ENCODE results near the gene GRID1.
"Not testable (repeated sequence)": the region's sequence is repeated elsewhere in the genome, so short reads cannot be mapped to it uniquely, and the experiment has no call there.

DNA sequence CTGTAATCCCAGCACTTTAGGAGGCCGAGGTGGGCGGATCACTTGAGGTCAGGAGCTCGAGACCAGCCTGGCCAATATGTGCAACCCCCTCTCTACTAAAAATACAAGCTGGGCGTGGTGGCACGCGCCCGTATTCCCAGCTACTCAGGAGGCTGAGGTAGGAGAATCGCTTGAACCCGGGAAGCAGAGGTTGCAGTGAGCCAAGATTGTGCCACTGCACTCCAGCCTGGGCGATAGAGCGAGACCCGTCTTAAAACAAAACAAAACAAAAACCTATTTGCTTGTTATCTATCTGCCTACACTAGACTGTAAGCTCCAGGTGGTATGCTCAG, 22.5 kb upstream of the GRID1 start:
- TF ChIP-seq, protein P1, sequence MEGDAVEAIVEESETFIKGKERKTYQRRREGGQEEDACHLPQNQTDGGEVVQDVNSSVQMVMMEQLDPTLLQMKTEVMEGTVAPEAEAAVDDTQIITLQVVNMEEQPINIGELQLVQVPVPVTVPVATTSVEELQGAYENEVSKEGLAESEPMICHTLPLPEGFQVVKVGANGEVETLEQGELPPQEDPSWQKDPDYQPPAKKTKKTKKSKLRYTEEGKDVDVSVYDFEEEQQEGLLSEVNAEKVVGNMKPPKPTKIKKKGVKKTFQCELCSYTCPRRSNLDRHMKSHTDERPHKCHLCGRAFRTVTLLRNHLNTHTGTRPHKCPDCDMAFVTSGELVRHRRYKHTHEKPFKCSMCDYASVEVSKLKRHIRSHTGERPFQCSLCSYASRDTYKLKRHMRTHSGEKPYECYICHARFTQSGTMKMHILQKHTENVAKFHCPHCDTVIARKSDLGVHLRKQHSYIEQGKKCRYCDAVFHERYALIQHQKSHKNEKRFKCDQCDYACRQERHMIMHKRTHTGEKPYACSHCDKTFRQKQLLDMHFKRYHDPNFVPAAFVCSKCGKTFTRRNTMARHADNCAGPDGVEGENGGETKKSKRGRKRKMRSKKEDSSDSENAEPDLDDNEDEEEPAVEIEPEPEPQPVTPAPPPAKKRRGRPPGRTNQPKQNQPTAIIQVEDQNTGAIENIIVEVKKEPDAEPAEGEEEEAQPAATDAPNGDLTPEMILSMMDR (IDR thresholded peaks at IDR 0.05 in 8 of 11, conservative IDR thresholded peaks at IDR 0.05 in 3 of 11): not testable (repeated sequence)
- TF ChIP-seq POLR2A (IDR thresholded peaks at IDR 0.05): not testable (repeated sequence)
